ENCODE measurements around the gene ADARB2. TPM values are rescaled to one million over a fixed set of nuclear protein-coding genes. Genes with fewer than 3 reads are reported as not detected.

The ADARB2 gene
- total RNA-seq, 1 experiment from 2014 or later = not detected

- in situ Hi-C loops (cut with HindIII; ENCODE audit: low pct_unique_long_range_greater_than_20kb, low sequenced_read_pairs) = no loop called here
- DNase-seq (ENCODE audit: low read depth) = no peak
Observed at GRCh38 chr10:1594372-1595241, 142.7 kb downstream of the ADARB2 start.

GRCh38 chr10:1591742-1592141, 145.6 kb downstream of the ADARB2 start:
- in situ Hi-C loops (cut with HindIII; ENCODE audit: low pct_unique_long_range_greater_than_20kb, low sequenced_read_pairs) = no loop called here

GRCh38 chr10:1591045-1591444, 146.3 kb downstream of the ADARB2 start:
- in situ Hi-C loops (cut with HindIII; ENCODE audit: low pct_unique_long_range_greater_than_20kb, low sequenced_read_pairs) = no loop called here
- DNase-seq (ENCODE audit: low read depth) = no peak

More at GRCh38 chr10:1591742-1592141, 145.6 kb downstream of the ADARB2 start:
- no peak for DNase-seq (ENCODE audit: low read depth)

GRCh38 chr10:1589257-1589656, 148.1 kb downstream of the ADARB2 start:
- in situ Hi-C loops (cut with HindIII; ENCODE audit: low pct_unique_long_range_greater_than_20kb, low sequenced_read_pairs) = no loop called here
- DNase-seq (ENCODE audit: low read depth) = no peak

- DNase-seq (ENCODE audit: low read depth) = no peak
- in situ Hi-C loops (cut with HindIII; ENCODE audit: low pct_unique_long_range_greater_than_20kb, low sequenced_read_pairs) = no loop called here
Observed at GRCh38 chr10:1582739-1583138, 154.6 kb downstream of the ADARB2 start.

GRCh38 chr10:1581189-1581588, 156.1 kb downstream of the ADARB2 start:
- no peak for DNase-seq (ENCODE audit: low read depth)
- in situ Hi-C loops (cut with HindIII; ENCODE audit: low pct_unique_long_range_greater_than_20kb, low sequenced_read_pairs) = no loop called here

- no peak for DNase-seq (ENCODE audit: low read depth)
- in situ Hi-C loops (cut with HindIII; ENCODE audit: low pct_unique_long_range_greater_than_20kb, low sequenced_read_pairs) = no loop called here
Observed at GRCh38 chr10:1579671-1580070, 157.7 kb downstream of the ADARB2 start.

GRCh38 chr10:1579141-1579491, 158.2 kb downstream of the ADARB2 start:
- in situ Hi-C loops (cut with HindIII; ENCODE audit: low pct_unique_long_range_greater_than_20kb, low sequenced_read_pairs) = no loop called here
- no peak for DNase-seq (ENCODE audit: low read depth)

GRCh38 chr10:1578392-1579140, 158.8 kb downstream of the ADARB2 start:
- no peak for DNase-seq (ENCODE audit: low read depth)
- in situ Hi-C loops (cut with HindIII; ENCODE audit: low pct_unique_long_range_greater_than_20kb, low sequenced_read_pairs) = no loop called here

GRCh38 chr10:1577945-1578344, 159.4 kb downstream of the ADARB2 start:
- no peak for DNase-seq (ENCODE audit: low read depth)
- in situ Hi-C loops (cut with HindIII; ENCODE audit: low pct_unique_long_range_greater_than_20kb, low sequenced_read_pairs) = no loop called here

GRCh38 chr10:1577373-1577770, 160.0 kb downstream of the ADARB2 start:
- in situ Hi-C loops (cut with HindIII; ENCODE audit: low pct_unique_long_range_greater_than_20kb, low sequenced_read_pairs) = no loop called here
- DNase-seq (ENCODE audit: low read depth) = no peak

GRCh38 chr10:1576467-1577372, 160.6 kb downstream of the ADARB2 start:
- DNase-seq (ENCODE audit: low read depth) = no peak
- in situ Hi-C loops (cut with HindIII; ENCODE audit: low pct_unique_long_range_greater_than_20kb, low sequenced_read_pairs) = no loop called here

GRCh38 chr10:1575481-1576244, 161.7 kb downstream of the ADARB2 start:
- in situ Hi-C loops (cut with HindIII; ENCODE audit: low pct_unique_long_range_greater_than_20kb, low sequenced_read_pairs) = no loop called here
- DNase-seq (ENCODE audit: low read depth) = no peak

GRCh38 chr10:1574719-1575118, 162.6 kb downstream of the ADARB2 start:
- in situ Hi-C loops (cut with HindIII; ENCODE audit: low pct_unique_long_range_greater_than_20kb, low sequenced_read_pairs) = no loop called here
- no peak for DNase-seq (ENCODE audit: low read depth)

GRCh38 chr10:1573981-1574380, 163.3 kb downstream of the ADARB2 start:
- in situ Hi-C loops (cut with HindIII; ENCODE audit: low pct_unique_long_range_greater_than_20kb, low sequenced_read_pairs) = no loop called here
- DNase-seq (ENCODE audit: low read depth) = no peak

- DNase-seq (ENCODE audit: low read depth) = no peak
- in situ Hi-C loops (cut with HindIII; ENCODE audit: low pct_unique_long_range_greater_than_20kb, low sequenced_read_pairs) = no loop called here
Observed at GRCh38 chr10:1573334-1573969, 163.9 kb downstream of the ADARB2 start.

- no peak for DNase-seq (ENCODE audit: low read depth)
- in situ Hi-C loops (cut with HindIII; ENCODE audit: low pct_unique_long_range_greater_than_20kb, low sequenced_read_pairs) = no loop called here
Observed at GRCh38 chr10:1572519-1573333, 164.6 kb downstream of the ADARB2 start.
